Activated T-helper 1 cell treated with anti-CD3 and anti-CD28 coated beads, Interleukin-2, amount 50 U/mL, for 16 hours (primary cell): ENCODE results near the gene MAN1A2.
"Not testable (repeated sequence)": the region's sequence is repeated elsewhere in the genome, so short reads cannot be mapped to it uniquely, and the experiment has no call there.

Experiments used
- DNase-seq, 2 donors: peaks; one replicate each; pipeline ENCODE4 v3.0.0-alpha.2; 2020; ENCODE audit warnings: low read depth in 1 of 2, low spot score in 1 of 2

Gene MAN1A2

DNA sequence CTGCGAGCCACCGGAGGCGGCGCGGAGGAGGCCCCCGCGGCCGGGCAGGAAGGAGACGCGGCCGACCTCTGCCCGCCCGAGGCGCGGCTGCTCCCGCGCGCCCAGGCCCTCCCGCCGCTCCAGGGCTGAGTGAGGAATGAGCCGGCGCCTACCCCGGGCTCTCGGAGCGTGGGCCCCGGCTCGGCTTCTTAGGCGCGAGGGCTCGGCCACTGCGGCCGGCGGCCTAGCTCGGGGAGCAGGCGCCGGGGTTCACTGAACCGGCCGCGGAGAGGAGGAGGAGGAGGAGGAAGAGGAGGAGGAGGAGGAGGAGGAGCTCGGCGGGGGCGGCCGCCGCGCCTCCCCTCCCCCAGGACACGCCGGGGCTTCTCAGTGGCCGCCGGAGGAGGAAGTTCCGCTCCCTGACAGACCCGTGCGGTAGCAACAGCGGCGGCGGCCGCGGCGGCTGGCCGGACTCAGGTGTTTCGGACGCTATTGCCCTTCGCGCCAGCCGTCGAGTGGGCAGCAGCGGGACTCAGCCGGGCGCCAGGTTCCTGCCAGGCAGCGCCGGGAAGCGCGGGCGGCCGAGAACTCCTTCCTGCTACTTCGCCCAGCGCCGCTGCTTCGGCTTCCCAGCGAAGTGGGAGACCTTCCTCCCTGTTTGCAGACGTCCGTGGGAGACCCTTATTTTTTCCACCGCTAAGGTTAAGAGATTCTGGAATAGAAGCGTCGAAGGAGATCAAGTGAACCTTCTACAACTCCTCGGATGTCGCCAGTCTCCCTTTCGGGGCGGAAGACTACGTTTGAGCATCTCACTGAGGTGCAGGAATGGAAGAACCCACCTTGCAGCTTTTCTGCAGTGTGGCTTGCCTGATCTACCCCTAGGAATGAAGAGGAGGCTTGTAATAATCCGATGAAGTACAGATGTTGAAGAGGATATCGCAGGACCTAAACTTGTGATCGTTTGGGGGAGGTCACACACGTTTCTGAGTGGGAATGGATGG, at the start of gene MAN1A2:
TSS of gene MAN1A2 (plus strand) at position 404 of the 980 bp plus-strand sequence. CDS start 735 bp downstream, outside the sequence.
- peak; percentile 42 to 62 for DNase-seq

DNA sequence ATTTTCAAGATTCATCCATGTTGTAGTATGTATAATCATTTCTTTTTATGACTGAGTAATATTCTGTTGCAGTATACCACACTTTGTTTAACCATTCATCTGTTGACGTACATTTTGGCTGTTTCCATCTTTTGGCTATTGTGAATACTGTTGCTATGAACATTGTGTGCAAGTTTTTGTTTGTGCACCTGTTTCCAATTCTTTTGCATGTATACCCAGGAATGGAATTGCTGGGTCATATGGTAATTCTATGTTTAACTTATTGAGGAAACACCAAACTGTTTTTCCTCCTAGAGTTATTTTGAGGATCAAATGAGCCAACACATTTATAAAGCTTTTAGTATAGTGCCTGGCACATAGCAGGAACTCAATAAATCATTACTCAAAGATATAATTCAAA, 49.2 kb upstream of the MAN1A2 start:
- no peak for DNase-seq

DNA sequence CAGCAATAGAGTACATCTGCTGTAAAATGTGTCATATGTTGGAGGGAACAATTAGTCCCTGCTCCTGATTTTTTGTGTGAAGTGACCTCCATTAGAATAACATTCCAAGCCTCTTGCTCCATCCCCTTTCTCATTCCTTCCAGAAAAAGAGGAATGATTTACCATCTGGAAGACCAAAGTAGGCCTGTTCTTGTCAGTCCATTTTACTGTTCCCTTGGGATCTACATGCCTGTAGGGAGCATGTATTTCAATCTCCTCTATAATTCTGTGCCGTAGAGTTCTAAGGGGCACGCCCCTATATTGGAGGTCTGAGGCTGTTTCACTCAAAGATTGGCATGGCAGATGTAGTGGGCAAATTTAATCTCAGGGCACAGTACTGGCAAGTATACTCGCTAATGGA, 48.8 kb upstream of the MAN1A2 start:
- no peak for DNase-seq

DNA sequence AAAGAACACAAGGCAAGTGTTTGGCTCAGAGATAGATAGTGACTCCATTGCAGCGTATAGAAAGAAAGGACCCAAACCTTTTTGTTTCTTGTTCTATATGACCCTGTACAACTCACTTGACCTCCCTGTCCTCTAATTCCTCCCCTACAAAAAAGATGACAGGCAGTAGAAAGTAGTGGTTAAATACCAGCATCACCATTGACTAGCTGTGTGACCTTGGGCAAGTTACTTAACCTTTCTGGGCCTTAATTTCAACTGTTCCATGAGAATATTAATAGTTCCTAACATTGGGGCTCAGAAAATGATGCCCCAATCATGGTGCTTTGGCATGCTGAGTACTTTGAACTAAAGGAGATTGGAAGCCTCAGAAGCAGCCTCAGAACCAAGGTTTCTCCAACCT, 46.7 kb upstream of the MAN1A2 start:
- no peak for DNase-seq

DNA sequence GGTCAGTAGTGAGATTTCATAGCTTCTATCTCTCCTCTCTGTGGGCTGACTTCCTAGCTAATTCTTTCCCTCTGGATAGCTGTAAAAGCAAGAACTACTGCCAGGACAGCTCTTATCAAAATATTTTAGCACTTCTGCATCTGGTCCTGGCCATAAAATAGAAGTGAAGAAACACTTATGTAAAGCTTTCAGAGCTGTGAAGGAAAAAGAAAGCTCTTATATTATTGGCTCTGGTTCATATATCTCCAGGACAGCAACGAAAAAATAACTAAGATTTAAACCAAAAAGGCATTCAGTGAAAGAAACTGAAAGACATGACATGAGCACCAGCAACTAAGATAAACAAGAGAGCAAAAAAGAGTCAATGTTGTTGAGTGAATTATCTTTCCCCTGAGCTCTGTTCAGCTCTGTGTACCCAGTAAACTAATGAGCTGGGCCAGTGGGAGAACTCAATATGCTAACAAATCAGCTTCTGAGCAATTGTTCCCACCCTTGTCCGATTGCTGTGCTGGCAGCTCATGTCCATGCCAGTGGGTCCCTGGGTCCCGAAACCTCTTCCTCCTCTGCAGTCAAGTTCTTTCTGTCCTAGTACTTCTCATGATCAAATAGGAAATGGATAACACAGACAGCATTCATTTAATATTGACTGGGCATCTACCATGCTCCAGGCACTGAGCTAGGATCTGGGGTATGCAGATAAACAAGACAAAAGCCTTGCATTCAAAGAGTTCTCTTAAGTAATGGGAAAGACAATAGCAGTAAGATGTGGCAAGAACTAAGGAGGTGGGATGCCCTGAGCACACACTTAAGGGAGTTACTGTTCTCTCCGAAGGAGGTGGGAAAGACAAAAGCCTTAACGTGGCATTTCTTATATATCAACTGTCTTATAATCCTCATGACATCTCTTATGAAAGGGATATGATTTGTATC, 45.3 kb upstream of the MAN1A2 start:
- no peak for DNase-seq

DNA sequence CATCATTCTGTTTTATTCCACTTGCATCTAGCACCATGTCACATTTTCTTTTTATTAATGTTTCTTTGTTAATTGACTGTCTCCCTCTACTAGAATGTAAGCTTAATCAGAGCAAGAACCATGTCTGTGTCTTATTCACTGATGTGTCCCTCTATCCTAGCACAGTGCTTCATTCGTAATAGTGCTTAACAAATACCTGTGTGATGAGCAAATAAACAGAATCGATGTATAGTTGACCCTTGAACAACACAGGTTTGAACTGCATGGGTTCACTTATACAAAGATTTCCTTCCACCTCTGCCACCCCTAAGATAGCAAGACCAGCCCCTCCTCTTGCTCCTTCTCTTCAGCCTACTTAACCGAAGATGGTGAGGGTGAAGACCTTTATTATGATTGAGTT, 42.9 kb upstream of the MAN1A2 start:
- DNase-seq = no peak

DNA sequence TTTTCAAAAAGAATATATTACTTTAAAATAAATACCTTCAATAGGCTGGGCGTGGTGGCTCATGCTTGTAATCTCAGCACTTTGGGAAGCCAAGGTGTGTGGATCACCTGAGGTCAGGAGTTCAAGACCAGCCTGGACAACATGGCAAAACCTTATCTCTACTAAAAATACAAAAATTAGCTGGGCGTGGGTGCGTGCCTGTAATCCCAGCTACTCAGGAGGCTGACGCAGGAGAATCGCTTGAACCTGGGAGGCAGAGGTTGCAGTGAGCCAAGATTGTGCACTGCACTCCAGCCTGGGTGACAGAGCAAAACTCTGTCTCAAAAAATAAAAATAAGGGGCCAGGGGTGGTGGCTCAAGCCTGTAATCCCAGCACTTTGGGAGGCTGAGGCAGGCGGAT, 41.2 kb upstream of the MAN1A2 start:
- not testable (repeated sequence) for DNase-seq

DNA sequence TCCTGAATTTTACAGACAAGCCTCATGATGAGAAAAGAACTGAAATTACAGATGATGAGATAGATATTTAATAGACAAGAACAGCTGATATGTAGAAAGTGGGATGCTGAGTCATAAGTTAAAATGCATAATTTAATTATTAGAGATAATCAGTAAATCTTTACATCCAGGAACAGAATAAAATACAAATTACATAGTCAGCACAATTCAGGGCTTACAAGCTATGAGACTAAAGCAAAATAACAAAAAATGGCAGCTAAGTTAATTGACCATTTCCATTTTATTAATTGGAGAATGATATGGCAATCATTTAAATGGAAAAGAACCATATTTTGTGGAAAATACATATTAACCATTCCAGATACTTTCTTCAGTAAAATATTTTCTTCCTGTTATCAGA, 40.2 kb upstream of the MAN1A2 start:
- DNase-seq = no peak

DNA sequence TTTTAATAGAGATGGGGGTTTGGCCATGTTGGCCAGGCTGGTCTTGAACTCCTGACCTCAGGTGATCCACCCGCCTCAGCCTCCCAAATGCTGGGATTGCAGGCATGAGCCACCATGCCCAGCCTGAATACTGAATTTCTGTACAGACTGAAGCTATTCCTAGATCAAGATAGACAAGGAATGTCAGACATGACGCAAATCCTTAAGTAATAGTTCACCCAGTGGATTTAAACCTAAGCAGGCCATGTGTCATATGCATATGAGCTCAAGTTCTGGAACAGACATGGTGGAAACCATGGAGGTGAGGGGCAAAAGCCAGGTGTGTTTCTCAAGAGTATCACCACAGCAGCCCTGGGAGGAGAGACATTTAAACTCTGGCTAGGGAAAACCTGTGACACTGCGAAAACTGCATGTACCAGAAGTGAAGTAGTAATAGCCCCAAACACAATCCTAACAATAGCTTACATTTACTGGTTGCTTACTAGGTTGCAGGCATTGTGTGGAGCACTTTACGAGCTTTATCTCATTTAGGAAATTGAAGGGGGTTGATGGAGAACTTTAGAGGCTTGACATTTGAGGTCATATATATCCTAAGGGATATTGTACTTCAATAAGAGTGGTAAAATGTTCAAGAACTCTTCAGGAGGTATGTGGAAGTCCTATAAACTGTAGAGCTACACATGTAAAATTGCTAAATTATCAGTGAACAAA, 31.7 kb upstream of the MAN1A2 start:
- no peak for DNase-seq

DNA sequence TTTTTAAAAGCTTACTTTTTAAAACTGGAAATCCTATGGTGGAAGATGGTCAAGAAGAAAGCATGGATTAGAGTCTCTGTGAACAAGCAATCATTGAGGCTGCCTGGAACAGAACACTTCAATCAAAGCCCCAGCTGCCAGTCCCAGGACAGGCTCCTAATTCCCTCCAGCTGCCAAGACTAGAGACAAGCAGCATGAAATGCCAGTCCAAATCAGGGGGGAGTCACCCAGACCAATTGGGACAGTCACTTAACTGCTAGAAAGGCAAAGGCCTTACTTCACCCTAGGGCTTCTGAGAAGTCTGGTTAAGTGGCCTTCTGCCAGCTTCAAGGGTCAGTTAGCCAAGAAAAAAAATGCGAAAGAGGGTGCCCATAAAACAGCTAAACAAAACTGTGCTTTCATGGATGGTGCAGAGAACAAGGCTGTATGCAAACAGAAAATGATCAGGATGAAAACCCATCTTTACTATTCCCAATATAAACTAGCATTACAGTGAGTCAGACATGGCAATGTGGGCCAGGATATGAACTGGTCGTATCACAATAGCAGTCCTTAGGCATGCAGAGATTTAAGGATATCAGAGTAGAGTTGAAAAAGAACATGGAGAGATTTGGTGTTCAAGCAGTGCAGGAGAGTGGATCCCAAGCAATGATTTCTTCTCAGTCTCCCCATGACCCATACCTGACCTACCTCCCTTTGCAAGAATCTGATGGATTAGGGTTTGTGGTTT, 31.0 kb upstream of the MAN1A2 start:
- DNase-seq = no peak

DNA sequence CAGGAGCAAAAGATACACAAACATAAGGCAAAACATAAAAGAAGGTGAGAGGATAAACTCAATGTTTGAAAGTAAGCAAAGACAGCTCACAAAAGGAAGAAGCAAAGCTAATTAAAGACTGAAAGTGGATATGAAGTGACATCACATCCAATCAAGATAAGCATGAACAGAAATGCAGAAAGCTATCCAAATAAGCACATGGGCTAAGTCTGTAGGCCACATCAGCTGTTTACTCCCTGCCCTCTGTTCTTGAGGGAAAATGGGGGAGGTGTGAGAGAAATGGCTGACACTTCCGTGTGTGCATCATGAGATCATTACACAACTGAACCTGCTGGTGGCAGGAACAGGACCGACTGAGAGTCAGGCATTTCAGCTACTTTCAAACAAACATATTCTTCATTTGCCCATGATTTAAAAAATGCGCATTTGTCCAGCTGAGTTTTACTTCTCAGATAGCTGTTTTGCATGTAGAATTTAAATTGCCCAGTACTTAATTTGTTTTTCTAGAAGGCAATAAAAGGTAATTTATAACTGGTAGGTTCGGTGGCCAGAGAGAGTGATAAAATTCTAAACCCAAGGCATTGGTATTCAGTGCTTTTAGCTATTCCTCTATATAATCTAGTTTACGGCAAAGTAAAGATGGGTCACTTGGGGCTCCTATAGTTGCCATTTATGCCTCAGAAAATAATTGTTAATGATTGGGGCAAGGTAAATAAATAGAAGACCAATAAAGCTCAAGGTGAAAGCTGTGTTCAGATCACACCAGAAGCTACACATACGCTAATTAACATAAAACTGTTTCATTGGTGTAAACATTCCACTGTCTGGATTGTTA, 27.2 kb upstream of the MAN1A2 start:
- no peak for DNase-seq

DNA sequence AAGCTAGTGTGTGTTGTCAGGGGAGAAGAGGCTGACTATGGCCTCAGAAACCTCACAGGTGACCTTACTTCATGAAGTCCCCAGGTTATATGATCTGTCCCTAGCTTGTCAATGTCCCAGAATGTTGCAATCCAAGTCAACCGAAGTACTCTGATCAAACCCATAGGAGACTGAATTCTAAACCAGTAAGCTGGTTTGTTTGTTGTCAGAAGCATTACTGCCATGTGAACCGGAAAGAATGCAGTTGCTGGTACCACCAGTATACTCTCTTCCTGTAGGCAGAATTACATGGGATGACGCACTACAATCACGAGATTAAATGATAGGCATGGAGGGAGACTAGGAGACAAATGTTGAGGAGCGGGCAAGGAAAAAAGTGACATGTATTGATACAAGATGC, 26.1 kb upstream of the MAN1A2 start:
- DNase-seq = no peak

DNA sequence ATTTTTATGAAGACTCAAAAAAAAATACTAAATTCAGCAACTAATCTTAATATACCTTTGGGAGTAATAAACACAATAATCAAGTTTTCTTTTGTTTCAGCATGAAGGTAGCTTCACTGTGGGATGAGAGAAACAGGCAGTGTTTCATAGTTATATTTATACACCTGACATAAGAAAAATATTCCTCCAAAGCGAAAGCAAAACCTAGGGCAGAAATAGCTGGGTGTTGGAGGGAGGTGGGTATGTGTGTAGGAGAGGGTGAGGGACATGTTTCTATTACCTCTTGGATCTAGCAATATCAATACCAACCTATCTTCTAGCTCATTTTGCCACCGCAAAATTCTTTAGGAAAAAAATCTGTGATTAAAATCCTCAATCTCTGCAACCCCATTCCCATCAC, 24.9 kb upstream of the MAN1A2 start:
- DNase-seq = no peak

DNA sequence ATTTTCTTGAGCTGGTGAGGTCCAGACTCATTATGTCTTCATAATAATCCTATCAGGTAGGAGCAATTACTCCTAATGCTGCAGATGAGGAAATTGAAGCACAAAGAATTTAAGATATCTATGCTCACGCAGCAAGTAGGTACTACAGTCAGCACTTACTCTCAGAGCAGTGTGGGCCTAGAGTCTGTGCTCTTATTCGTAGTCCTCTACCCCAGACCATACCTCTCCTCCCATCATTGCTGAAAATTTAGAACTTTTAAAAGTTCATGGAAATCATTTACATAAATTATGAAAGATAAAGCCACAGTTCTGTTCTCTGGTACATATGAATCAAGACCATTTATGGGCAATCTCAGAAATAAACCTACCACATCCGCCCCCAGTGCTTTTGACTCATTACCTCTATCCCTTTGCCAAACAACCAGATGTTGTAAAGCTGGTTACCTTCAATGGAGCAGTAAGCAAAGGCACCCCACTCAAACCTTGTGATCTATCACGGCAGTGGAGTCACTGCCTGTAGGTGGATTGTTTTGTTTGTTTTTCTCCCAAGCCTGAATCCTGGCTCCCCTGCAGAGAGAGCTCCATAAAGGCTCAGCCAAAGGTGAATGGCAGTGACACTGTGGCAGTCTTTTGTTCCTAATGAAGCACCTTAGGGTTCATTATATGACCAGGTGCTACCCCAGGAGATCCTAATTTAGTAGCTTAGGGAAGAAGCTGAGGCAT, 20.9 kb upstream of the MAN1A2 start:
- DNase-seq = no peak

DNA sequence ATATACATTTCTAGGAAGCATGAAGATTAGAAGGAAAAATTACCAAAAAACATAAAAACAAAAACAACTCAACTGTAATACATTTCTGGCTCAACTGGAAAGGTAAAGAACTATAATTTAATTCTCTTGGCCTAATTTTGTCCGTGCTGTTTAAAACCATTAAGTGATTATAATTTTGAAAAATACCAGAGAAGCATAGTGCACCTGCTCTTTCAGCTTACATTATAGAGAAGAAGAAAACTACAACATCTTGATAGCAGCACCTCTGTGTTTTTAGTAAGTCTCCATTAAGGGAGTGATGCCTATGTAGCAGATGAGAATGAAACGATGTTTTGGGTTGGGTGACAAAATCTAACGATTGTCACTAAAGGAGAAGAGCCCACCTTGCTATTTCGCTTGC, 19.3 kb upstream of the MAN1A2 start:
- no peak for DNase-seq

DNA sequence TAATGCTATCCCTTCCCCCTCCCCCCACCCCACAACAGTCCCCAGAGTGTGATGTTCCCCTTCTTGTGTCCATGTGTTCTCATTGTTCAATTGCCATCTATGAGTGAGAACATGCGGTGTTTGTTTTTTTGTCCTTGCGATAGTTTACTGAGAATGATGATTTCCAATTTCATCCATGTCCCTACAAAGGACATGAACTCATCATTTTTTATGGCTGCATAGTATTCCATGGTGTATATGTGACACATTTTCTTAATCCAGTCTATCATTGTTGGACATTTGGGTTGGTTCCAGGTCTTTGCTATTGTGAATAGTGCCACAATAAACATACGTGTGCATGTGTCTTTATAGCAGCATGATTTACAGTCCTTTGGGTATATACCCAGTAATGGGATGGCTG, 14.6 kb upstream of the MAN1A2 start:
- DNase-seq = not testable (repeated sequence)

DNA sequence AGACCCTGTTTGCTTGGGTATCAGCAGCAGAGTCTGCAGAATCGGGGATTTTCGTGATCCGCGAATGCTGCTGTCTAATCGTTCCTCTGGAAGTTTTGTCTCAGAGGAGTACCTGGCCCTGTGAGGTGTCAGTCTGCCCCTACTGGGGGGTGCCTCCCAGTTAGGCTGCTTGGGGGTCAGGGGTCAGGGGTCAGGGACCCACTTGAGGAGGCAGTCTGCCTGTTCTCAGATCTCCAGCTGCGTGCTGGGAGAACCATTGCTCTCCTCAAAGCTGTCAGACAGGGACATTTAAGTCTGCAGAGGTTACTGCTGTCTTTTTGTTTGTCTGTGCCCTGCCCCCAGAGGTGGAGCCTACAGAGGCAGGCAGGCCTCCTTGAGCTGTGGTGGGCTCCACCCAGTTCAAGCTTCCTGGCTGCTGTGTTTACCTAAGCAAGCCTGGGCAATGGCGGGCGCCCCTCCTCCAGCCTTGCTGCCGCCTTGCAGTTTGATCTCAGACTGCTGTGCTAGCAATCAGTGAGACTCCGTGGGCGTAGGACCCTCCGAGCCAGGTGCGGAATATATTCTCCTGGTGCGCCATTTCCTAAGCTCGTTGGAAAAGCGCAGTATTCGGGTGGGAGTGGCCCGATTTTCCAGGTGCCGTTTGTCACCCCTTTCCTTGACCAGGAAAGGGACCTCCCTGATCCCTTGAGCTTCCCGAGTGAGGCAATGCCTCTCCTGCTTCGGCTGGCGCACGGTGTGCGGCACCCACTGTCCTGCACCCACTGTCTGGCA, 9.2 kb upstream of the MAN1A2 start:
- not testable (repeated sequence) for DNase-seq

DNA sequence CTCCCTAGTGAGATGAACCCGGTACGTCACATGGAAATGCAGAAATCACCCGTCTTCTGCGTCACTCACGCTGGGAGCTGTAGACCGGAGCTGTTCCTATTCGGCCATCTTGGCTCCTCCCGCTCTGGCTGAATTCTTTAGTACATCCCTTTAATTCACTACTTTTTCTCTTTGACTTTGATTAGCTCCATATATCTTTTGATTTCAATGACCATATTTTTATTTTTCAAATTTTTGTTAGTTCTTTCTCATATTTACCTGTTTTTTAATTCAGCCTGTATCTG, 8.7 kb upstream of the MAN1A2 start:
- not testable (repeated sequence) for DNase-seq
